ENCODE results near the gene CDK1.

CDK1 gene

DNA sequence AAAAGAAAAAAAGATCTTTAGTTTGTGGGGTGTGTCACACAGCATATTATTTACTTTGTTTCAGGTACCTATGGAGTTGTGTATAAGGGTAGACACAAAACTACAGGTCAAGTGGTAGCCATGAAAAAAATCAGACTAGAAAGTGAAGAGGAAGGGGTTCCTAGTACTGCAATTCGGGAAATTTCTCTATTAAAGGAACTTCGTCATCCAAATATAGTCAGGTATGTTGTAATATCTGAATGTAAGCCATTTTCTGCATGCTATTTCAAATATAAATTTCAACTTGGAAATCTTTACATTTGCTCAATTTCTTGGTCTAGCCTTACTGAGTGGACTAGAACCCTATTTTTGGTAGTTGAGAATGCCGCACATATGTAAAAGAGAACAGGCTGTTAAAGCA, 6.4 kb downstream of the CDK1 start:
- no peak for DNase-seq (ENCODE audit: low read depth)
- no peak for TF ChIP-seq CTCF (IDR thresholded peaks at IDR 0.05; ENCODE audit: control insufficient read depth, insufficient read depth, low read depth, low read length, missing control alignments)
- H3K4me3 ChIP-seq (ENCODE audit: control insufficient read depth, low read depth, low read length) = no peak overlapping the region

- DNase-seq (ENCODE audit: low read depth) = no peak
- no peak for TF ChIP-seq CTCF (IDR thresholded peaks at IDR 0.05; ENCODE audit: control insufficient read depth, insufficient read depth, low read depth, low read length, missing control alignments)
- H3K4me3 ChIP-seq (ENCODE audit: control insufficient read depth, low read depth, low read length) = no peak overlapping the region
Measured at GRCh38 chr10:60788544-60788943, 10.3 kb downstream of the CDK1 start.

- DNase-seq (ENCODE audit: low read depth) = no peak
- no peak overlapping the region for H3K4me3 ChIP-seq (ENCODE audit: control insufficient read depth, low read depth, low read length)
- no peak for TF ChIP-seq CTCF (IDR thresholded peaks at IDR 0.05; ENCODE audit: control insufficient read depth, insufficient read depth, low read depth, low read length, missing control alignments)
Measured at GRCh38 chr10:60789340-60789739, 11.1 kb downstream of the CDK1 start.

- TF ChIP-seq CTCF (IDR thresholded peaks at IDR 0.05; ENCODE audit: control insufficient read depth, insufficient read depth, low read depth, low read length, missing control alignments) = no peak
- no peak for DNase-seq (ENCODE audit: low read depth)
- no peak overlapping the region for H3K4me3 ChIP-seq (ENCODE audit: control insufficient read depth, low read depth, low read length)
Measured at GRCh38 chr10:60794953-60795352, 16.7 kb downstream of the CDK1 start.

DNA sequence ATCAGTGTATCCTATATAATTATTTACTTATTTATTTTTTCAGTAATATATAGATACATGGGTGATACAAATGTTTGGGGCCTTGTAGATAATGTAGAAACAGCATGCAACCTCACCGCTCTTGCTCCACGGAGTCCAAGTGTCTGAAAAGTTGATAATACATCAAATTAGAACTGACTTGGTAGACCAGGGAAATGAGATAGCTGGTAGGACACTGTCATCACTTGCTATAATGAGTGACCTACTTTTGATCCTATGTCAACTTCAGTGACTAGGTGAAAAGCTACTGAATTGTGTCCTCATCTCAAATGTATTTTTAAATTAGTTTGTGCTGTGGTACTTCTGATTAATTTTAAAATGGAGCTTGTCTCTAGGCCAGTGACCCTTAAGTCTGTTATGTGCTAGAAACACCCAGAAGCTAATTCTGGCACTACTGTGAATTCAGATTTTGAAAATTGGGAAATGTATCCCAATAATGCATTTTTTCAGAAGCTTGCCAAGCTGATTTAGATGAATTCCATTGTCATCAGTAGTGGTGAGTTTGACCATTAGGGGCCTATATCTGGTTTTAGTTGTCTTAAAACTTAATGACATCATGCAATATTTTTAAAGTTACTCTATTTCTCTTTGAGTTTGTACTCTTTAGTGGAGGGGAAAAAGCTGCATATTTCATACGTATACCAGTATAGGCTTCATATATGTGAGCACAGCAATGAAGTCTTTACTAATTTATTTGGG, 17.4 kb downstream of the CDK1 start:
- TF ChIP-seq CTCF (IDR thresholded peaks at IDR 0.05; ENCODE audit: control insufficient read depth, insufficient read depth, low read depth, low read length, missing control alignments) = no peak
- H3K4me3 ChIP-seq (ENCODE audit: control insufficient read depth, low read depth, low read length) = no peak overlapping the region
- no peak for DNase-seq (ENCODE audit: low read depth)

DNA sequence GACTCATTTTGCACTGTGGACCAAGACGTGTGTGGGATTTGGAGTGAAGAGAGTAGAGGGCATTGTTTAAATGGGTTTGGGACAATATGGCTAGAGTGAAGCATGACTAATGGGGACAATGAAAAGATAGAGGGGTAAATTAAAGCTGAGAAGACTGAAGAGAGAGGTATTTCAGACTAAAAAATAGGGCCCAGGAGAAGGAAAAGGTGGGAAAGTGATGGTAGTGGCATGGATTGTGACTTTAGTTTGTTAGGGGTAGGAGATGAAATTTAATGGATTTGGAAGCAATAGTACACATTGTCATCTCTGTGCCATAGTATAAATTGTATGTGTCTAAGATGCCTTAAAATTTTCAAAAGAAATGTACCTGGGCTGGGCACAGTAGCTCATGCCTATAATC, 18.2 kb downstream of the CDK1 start:
- DNase-seq (ENCODE audit: low read depth) = no peak
- H3K4me3 ChIP-seq (ENCODE audit: control insufficient read depth, low read depth, low read length) = no peak overlapping the region
- TF ChIP-seq CTCF (IDR thresholded peaks at IDR 0.05; ENCODE audit: control insufficient read depth, insufficient read depth, low read depth, low read length, missing control alignments) = no peak

Measured in AG09309 (cell line).